MM.1S (cell line): Measurements from ENCODE around the gene UBE2R2.

ENCODE experiments used
- EZH2phosphoT487 ChIP-seq: fragments of 300-600 bp; sonication (generic); IDR thresholded peaks from 2 replicates; pipeline ENCODE4 v1.6.1; 2018; ENCODE audit warnings: antibody characterized with exemption, low read length
- TF ChIP-seq, protein P1 (sequence below): fragments of 300-600 bp; sonication (generic); IDR thresholded peaks from 2 replicates; pipeline ENCODE4 v1.5.1; 2016; ENCODE audit warnings: antibody characterized with exemption, low read length, mixed read lengths

DNA sequence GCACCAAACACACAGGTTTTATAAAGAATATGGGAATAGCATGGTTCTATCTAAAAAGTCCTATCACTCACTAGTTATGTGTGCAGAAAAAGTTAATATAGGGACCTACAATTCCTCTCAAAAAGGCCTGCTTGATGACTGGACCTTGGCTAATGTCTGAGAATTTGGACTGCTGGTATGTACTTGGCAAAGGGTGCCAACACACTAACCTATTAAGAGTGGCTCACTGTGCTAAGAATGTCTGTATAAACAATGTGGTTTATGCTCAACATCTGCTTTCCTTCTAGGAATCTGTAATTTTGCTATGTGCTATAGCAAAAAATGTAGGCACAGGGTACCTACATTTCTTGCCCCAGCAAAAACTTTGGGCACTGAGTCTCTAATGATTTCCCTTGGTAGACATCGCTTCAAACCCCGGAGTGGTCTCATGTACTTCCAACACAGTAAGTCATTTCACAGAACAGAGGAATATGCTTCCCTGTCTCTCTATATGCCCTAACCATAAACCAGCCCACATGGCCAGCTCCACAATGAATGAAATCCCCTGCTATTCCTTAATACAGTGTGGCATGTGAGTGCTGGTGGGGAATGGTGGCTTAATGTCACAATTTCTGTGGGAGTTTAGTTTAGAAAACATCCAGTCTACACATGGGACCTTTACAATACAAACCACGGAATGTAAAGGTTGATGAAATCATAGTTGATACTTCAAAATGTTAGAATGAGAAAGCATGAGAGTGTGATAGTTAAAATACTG, 130.0 kb downstream of the UBE2R2 start:
- TF ChIP-seq, protein P1, sequence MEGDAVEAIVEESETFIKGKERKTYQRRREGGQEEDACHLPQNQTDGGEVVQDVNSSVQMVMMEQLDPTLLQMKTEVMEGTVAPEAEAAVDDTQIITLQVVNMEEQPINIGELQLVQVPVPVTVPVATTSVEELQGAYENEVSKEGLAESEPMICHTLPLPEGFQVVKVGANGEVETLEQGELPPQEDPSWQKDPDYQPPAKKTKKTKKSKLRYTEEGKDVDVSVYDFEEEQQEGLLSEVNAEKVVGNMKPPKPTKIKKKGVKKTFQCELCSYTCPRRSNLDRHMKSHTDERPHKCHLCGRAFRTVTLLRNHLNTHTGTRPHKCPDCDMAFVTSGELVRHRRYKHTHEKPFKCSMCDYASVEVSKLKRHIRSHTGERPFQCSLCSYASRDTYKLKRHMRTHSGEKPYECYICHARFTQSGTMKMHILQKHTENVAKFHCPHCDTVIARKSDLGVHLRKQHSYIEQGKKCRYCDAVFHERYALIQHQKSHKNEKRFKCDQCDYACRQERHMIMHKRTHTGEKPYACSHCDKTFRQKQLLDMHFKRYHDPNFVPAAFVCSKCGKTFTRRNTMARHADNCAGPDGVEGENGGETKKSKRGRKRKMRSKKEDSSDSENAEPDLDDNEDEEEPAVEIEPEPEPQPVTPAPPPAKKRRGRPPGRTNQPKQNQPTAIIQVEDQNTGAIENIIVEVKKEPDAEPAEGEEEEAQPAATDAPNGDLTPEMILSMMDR = no peak
- no peak for TF ChIP-seq EZH2phosphoT487
